CD14-positive monocyte (primary cell): ENCODE data around the gene MED9. TPM values are rescaled to one million over a fixed set of nuclear protein-coding genes. Genes with fewer than 3 reads are reported as not detected.

Experiments
- DNase-seq, 3 donors: peaks; one replicate each; pipeline ENCODE4 v3.0.0-alpha.2; 2011 to 2022
- H2AFZ ChIP-seq: 2 replicates; pipeline ENCODE4 v1.6.0; 2012; ENCODE audit warnings: mild to moderate bottlenecking, low read depth, low read length, inconsistent platforms; ENCODE audit not compliant: insufficient read depth, poor library complexity, severe bottlenecking
- H3K27ac ChIP-seq, 2 donors: 1 replicate in 1 of 2; 2 replicates in 1 of 2; pipeline ENCODE4 v1.5.1; 2012 to 2013; ENCODE audit warnings: low read length in 2 of 2, control low read depth in 1 of 2, inconsistent platforms in 1 of 2, low read depth in 1 of 2, mild to moderate bottlenecking in 1 of 2
- H3K27me3 ChIP-seq, 2 donors: one replicate each; pipeline versions ENCODE4 v1.6.0 to v1.6.1; 2011 to 2013; ENCODE audit warnings: low read length in 2 of 2; ENCODE audit not compliant: control insufficient read depth in 2 of 2, insufficient read depth in 2 of 2
- H3K36me3 ChIP-seq, 2 donors: replicated peaks in 1 of 2; 1 replicate in 1 of 2; 2 replicates in 1 of 2; pipeline versions ENCODE4 v1.5.1 to v1.6.1; 2012 to 2013; ENCODE audit warnings: low read length in 2 of 2, control low read depth in 1 of 2, inconsistent platforms in 1 of 2, mild to moderate bottlenecking in 1 of 2; ENCODE audit not compliant: insufficient read depth in 2 of 2, control insufficient read depth in 1 of 2
- H3K4me1 ChIP-seq, 2 donors: 1 replicate in 1 of 2; 2 replicates in 1 of 2; pipeline versions ENCODE4 v1.5.1 to v1.6.1; 2012 to 2013; ENCODE audit warnings: low read length in 2 of 2, control low read depth in 1 of 2, inconsistent platforms in 1 of 2, mild to moderate bottlenecking in 1 of 2, moderate library complexity in 1 of 2; ENCODE audit not compliant: insufficient read depth in 2 of 2, control insufficient read depth in 1 of 2
- H3K4me2 ChIP-seq: replicated peaks from 2 replicates; pipeline ENCODE3; 2012; ENCODE audit warnings: low read length, moderate library complexity, mild to moderate bottlenecking; ENCODE audit not compliant: poor library complexity, severe bottlenecking; ENCODE audit errors: extremely low read depth
- H3K4me3 ChIP-seq, 3 experiments: fragments of 200-600 bp in 1 of 3; sonication (generic) in 1 of 3; replicated peaks in 1 of 3; 1 replicate in 2 of 3; 2 replicates in 1 of 3; pipeline ENCODE4 v1.5.1; 2011 to 2013; ENCODE audit warnings: low read length in 3 of 3, mild to moderate bottlenecking in 3 of 3, control low read depth in 2 of 3, low read depth in 2 of 3, inconsistent platforms in 1 of 3, moderate library complexity in 1 of 3
- H3K79me2 ChIP-seq: 2 replicates; pipeline ENCODE4 v1.6.0; 2012; ENCODE audit warnings: mild to moderate bottlenecking, control low read depth, inconsistent platforms, low read length, moderate library complexity; ENCODE audit not compliant: insufficient read depth
- H3K9ac ChIP-seq: 2 replicates; pipeline ENCODE4 v1.6.0; 2017; ENCODE audit warnings: low read length, mild to moderate bottlenecking; ENCODE audit not compliant: insufficient read depth, poor library complexity, severe bottlenecking
- H3K9me3 ChIP-seq, 2 donors: replicated peaks in 1 of 2; 1 replicate in 1 of 2; 2 replicates in 1 of 2; pipeline versions ENCODE4 v1.5.1 to v1.6.1; 2012 to 2013; ENCODE audit warnings: low read length in 2 of 2, control low read depth in 1 of 2; ENCODE audit not compliant: control insufficient read depth in 1 of 2, insufficient read depth in 1 of 2
- H4K20me1 ChIP-seq: 2 replicates; pipeline ENCODE4 v1.6.0; 2012; ENCODE audit warnings: mild to moderate bottlenecking, low read length, control low read depth, moderate library complexity; ENCODE audit not compliant: insufficient read depth
- H3K27ac Mint-ChIP-seq, 7 donors: one replicate each; pipeline ENCODE4 v1.8.0; 2020; ENCODE audit warnings: mild to moderate bottlenecking in 7 of 7, mixed read lengths in 7 of 7, moderate library complexity in 6 of 7, inconsistent platforms in 2 of 7
- H3K27me3 Mint-ChIP-seq, 3 donors: one replicate each; pipeline ENCODE4 v1.8.0; 2021 to 2022; ENCODE audit warnings: low read depth in 3 of 3, mild to moderate bottlenecking in 3 of 3, mixed read lengths in 3 of 3, moderate library complexity in 3 of 3, inconsistent platforms in 1 of 3
- H3K36me3 Mint-ChIP-seq, 2 donors: one replicate each; pipeline ENCODE4 v1.8.0; 2020; ENCODE audit warnings: mixed read lengths in 2 of 2, inconsistent platforms in 1 of 2, mild to moderate bottlenecking in 1 of 2
- H3K4me1 Mint-ChIP-seq: one replicate; pipeline ENCODE4 v1.8.0; 2020; ENCODE audit warnings: mild to moderate bottlenecking, mixed read lengths
- H3K4me3 Mint-ChIP-seq, 2 donors: one replicate each; pipeline ENCODE4 v1.8.0; 2020; ENCODE audit warnings: mild to moderate bottlenecking in 2 of 2, mixed read lengths in 2 of 2, moderate library complexity in 1 of 2
- H3K9me3 Mint-ChIP-seq, 7 donors: one replicate each; pipeline ENCODE4 v1.8.0; 2020 to 2022; ENCODE audit warnings: mixed read lengths in 7 of 7, mild to moderate bottlenecking in 6 of 7, moderate library complexity in 6 of 7, inconsistent platforms in 2 of 7
- WGBS: methylation state at CpG from one replicate; pipeline ENCODE4 v1.1.5; 2013; ENCODE audit warnings: missing lambda C conversion rate; ENCODE audit not compliant: insufficient coverage; 5-methylcytosine and 5-hydroxymethylcytosine counted together
- intact Hi-C, 2 donors: fragments of 100-400 bp; cut with micrococcal nuclease; formaldehyde crosslinking; loops; one replicate each; pipeline versions ENCODE4 v1.15.0 to v1.15.1; 2023
- polyA plus RNA-seq, 3 donors: library from polyadenylated mRNA; depleted of rRNA in 1 of 3; unstranded in 2 of 3; stranded (reverse) in 1 of 3; fragments of 300-500 nt in 2 of 3; fragments of >200 nt in 1 of 3; fragmentation: Illumina TruSeq in 2 of 3; gene quantifications; 1 replicate in 2 of 3; 2 replicates in 1 of 3; pipeline ENCODE4 v1.2.3, GENCODE V29; 2012 to 2021
- TF ChIP-seq, protein P1 (sequence below): fragments of 200-600 bp; IDR thresholded peaks from one replicate; pipeline ENCODE4 v1.8.0; 2022; ENCODE audit warnings: antibody characterized with exemption, mild to moderate bottlenecking

Gene MED9
- polyA plus RNA-seq, 3 donors = 5.6 to 6.9 (median 6.1) TPM

DNA sequence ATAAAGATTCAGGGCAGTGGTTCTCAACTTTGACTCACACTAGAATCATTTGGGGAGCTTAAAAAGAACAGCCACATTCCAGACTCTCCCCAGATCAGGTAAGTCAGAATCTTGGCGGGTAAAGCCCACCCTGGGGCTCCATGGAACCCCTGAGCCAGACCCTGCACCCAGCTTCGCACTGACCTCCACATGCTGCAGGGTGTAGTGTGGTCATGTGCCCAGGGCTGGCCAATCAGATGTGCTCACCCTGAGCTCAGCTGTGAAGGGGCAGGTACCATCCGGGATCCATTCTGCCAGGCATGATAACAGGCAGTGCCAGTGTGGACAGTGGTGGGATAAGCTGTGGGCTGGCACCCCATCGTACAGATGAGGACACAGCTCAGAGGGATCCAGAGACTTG, 28.1 kb upstream of the MED9 start:
- Histone ChIP-seq H3K4me2 (no peak overlapping the region), H3K9ac (no peak overlapping the region), H3K79me2 (no peaks in the 10 kb centered on the region), H3K9me3 (no peaks in the 10 kb centered on the region), H3K27me3 (no peaks in the 10 kb centered on the region), H3K4me3 (no peak overlapping the region), H4K20me1 (no peaks in the 10 kb centered on the region), H3K36me3 (no peaks in the 10 kb centered on the region), H3K27ac (no peak overlapping the region), H3K4me1 (no peaks in the 10 kb centered on the region), H2AFZ (no peak overlapping the region)
- no peak overlapping the region for H3K4me3 Mint-ChIP-seq
- DNase-seq = no peak
- TF ChIP-seq, protein P1, sequence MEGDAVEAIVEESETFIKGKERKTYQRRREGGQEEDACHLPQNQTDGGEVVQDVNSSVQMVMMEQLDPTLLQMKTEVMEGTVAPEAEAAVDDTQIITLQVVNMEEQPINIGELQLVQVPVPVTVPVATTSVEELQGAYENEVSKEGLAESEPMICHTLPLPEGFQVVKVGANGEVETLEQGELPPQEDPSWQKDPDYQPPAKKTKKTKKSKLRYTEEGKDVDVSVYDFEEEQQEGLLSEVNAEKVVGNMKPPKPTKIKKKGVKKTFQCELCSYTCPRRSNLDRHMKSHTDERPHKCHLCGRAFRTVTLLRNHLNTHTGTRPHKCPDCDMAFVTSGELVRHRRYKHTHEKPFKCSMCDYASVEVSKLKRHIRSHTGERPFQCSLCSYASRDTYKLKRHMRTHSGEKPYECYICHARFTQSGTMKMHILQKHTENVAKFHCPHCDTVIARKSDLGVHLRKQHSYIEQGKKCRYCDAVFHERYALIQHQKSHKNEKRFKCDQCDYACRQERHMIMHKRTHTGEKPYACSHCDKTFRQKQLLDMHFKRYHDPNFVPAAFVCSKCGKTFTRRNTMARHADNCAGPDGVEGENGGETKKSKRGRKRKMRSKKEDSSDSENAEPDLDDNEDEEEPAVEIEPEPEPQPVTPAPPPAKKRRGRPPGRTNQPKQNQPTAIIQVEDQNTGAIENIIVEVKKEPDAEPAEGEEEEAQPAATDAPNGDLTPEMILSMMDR = no peak
- no peaks in the 10 kb centered on the region for H3K9me3 Mint-ChIP-seq
- H3K36me3 Mint-ChIP-seq = no peaks in the 10 kb centered on the region
- no peaks in the 10 kb centered on the region for H3K4me1 Mint-ChIP-seq
- peaks cover 0 to 2% (median 1%) of the 10 kb centered on the region in 3 donors for H3K27me3 Mint-ChIP-seq
- WGBS = 95% methylated on average over 3 of the region's 4 CpGs
- no peak overlapping the region for H3K27ac Mint-ChIP-seq
- intact Hi-C loops = no loop called here

DNA sequence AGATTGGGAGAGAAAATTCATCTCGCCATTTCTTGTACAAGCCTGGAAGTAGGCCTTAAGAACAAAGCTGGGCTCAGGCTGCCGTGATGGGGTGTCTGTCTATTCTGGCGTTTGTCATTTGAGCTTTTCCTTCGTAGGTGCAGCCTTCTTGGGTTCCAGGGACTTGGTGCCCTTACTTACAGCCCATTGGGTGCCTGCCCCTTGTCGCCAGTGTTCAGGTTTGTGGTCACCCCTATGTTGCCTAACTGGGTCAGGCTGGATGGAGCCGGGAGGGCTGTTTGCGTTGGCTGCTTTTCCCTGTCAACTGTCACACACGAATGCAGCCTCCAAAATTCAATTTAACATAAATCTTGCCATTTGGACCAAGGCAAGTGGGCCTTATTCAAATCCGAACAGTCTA, 23.7 kb upstream of the MED9 start:
- Histone ChIP-seq H3K36me3 (no peaks in the 10 kb centered on the region), H2AFZ (no peak overlapping the region), H3K9me3 (no peaks in the 10 kb centered on the region), H3K27ac (no peak overlapping the region), H3K4me2 (no peak overlapping the region), H3K4me1 (no peaks in the 10 kb centered on the region), H4K20me1 (no peaks in the 10 kb centered on the region), H3K27me3 (no peaks in the 10 kb centered on the region), H3K79me2 (no peaks in the 10 kb centered on the region), H3K9ac (no peak overlapping the region), H3K4me3 (no peak overlapping the region)
- H3K4me1 Mint-ChIP-seq = no peaks in the 10 kb centered on the region
- no peak overlapping the region for H3K27ac Mint-ChIP-seq
- TF ChIP-seq, protein P1 = no peak
- DNase-seq = no peak
- H3K36me3 Mint-ChIP-seq = no peaks in the 10 kb centered on the region
- H3K9me3 Mint-ChIP-seq = no peaks in the 10 kb centered on the region
- H3K27me3 Mint-ChIP-seq = peaks cover 0 to 2% (median 1%) of the 10 kb centered on the region in 3 donors
- intact Hi-C loops = no loop called here
- H3K4me3 Mint-ChIP-seq = no peak overlapping the region
- 68% methylated on average over 8 of the region's 9 CpGs for WGBS
